Endodermal cell (in vitro differentiated cells): ENCODE measurements around the gene RNF123. TPM values are rescaled to one million over a fixed set of nuclear protein-coding genes. Genes with fewer than 3 reads are reported as not detected.

Source experiments
- DNase-seq: peaks from one replicate; pipeline ENCODE4 v3.0.0-alpha.2; 2017
- H3K27ac ChIP-seq: 2 replicates; pipeline ENCODE4 v1.5.1; 2013; ENCODE audit warnings: mild to moderate bottlenecking, low read depth, low read length, moderate library complexity
- H3K27me3 ChIP-seq: 2 replicates; pipeline ENCODE4 v1.6.1; 2013; ENCODE audit warnings: mild to moderate bottlenecking, low read length, moderate library complexity; ENCODE audit not compliant: insufficient read depth, control insufficient read depth, poor library complexity, severe bottlenecking
- H3K36me3 ChIP-seq: 2 replicates; pipeline ENCODE4 v1.7.0; 2013; ENCODE audit warnings: mild to moderate bottlenecking, low read length, moderate library complexity; ENCODE audit not compliant: control insufficient read depth, insufficient read depth
- H3K4me1 ChIP-seq: one replicate; pipeline ENCODE4 v1.7.0; 2013; ENCODE audit warnings: low read length; ENCODE audit not compliant: control insufficient read depth, insufficient read depth
- H3K4me3 ChIP-seq: 2 replicates; pipeline ENCODE4 v1.5.1; 2013; ENCODE audit warnings: mild to moderate bottlenecking, low read length, moderate library complexity
- H3K9ac ChIP-seq: 2 replicates; pipeline ENCODE4 v1.6.1; 2013; ENCODE audit warnings: mild to moderate bottlenecking, low read length, moderate library complexity; ENCODE audit not compliant: poor library complexity, severe bottlenecking; ENCODE audit errors: extremely low read depth
- H3K9me3 ChIP-seq: 2 replicates; pipeline ENCODE4 v1.6.1; 2013; ENCODE audit warnings: mild to moderate bottlenecking, low read length, moderate library complexity; ENCODE audit not compliant: control insufficient read depth
- H3K27ac Mint-ChIP-seq: 2 replicates; pipeline ENCODE4 v1.8.0; 2020; ENCODE audit warnings: mixed read lengths
- H3K27me3 Mint-ChIP-seq: 2 replicates; pipeline ENCODE4 v1.8.0; 2021; ENCODE audit warnings: mild to moderate bottlenecking, mixed read lengths; ENCODE audit not compliant: insufficient read depth
- H3K36me3 Mint-ChIP-seq: 2 replicates; pipeline ENCODE4 v1.8.0; 2020; ENCODE audit warnings: low read depth, mixed read lengths
- H3K4me1 Mint-ChIP-seq: 2 replicates; pipeline ENCODE4 v1.8.0; 2020; ENCODE audit warnings: mixed read lengths
- H3K4me3 Mint-ChIP-seq: 2 replicates; pipeline ENCODE4 v1.8.0; 2020; ENCODE audit warnings: mild to moderate bottlenecking, moderate library complexity, mixed read lengths
- H3K9me3 Mint-ChIP-seq: 2 replicates; pipeline ENCODE4 v1.8.0; 2020; ENCODE audit warnings: mild to moderate bottlenecking, mixed read lengths
- CTCF ChIP-seq: fragments of 200-600 bp; sonication (generic); conservative IDR thresholded peaks from 2 replicates; pipeline ENCODE4 v1.5.0; 2021; ENCODE audit warnings: antibody characterized with exemption, mild to moderate bottlenecking
- WGBS, 2 experiments: methylation state at CpG; one replicate each; pipeline versions ENCODE4 v1.1.5 to v1.1.7; 2013; ENCODE audit warnings: missing lambda C conversion rate in 2 of 2, mixed read lengths in 1 of 2; ENCODE audit not compliant: insufficient coverage in 1 of 2, insufficient read length in 1 of 2; 5-methylcytosine and 5-hydroxymethylcytosine counted together
- total RNA-seq, 2 donors: library from RNA; stranded (reverse); fragmentation: NEBNext Ultra II Directional in 1 of 2; extraction: Animal tissue kit (Norgen Biotek cat#: 25700) in 1 of 2; gene quantifications; 2 replicates in 1 of 2; 3 replicates in 1 of 2; pipeline ENCODE4 v1.2.1, GENCODE V29; 2021

RNF123 gene
- total RNA-seq, 2 donors from 2014 or later = 47.3 to 47.6 TPM

GRCh38 chr3:49657208-49657915, 32.0 kb upstream of the RNF123 start:
- H3K27me3 ChIP-seq = no peaks in the 10 kb centered on the region
- 93 to 97% methylated on average over 28 to 36 of the region's 36 CpGs for WGBS, 2 experiments
- H3K27ac ChIP-seq = no peak overlapping the region
- no peaks in the 10 kb centered on the region for H3K36me3 ChIP-seq
- H3K4me3 Mint-ChIP-seq = no peak overlapping the region
- H3K4me1 Mint-ChIP-seq = no peaks in the 10 kb centered on the region
- H3K9ac ChIP-seq = no peak overlapping the region
- no peak overlapping the region for H3K4me3 ChIP-seq
- no peaks in the 10 kb centered on the region for H3K4me1 ChIP-seq
- TF ChIP-seq CTCF = no peak
- H3K9me3 Mint-ChIP-seq = no peaks in the 10 kb centered on the region
- H3K27ac Mint-ChIP-seq = no peak overlapping the region
- no peaks in the 10 kb centered on the region for H3K9me3 ChIP-seq
- H3K36me3 Mint-ChIP-seq = no peaks in the 10 kb centered on the region
- H3K27me3 Mint-ChIP-seq = no peaks in the 10 kb centered on the region
- no peak for DNase-seq

GRCh38 chr3:49658711-49659110, 30.6 kb upstream of the RNF123 start:
- no peak for DNase-seq
- H3K9me3 Mint-ChIP-seq = no peaks in the 10 kb centered on the region
- Histone ChIP-seq H3K4me3 (no peak overlapping the region), H3K9ac (no peak overlapping the region), H3K27ac (no peak overlapping the region), H3K27me3 (no peaks in the 10 kb centered on the region), H3K9me3 (no peaks in the 10 kb centered on the region), H3K4me1 (no peaks in the 10 kb centered on the region), H3K36me3 (no peaks in the 10 kb centered on the region)
- no peaks in the 10 kb centered on the region for H3K36me3 Mint-ChIP-seq
- no peaks in the 10 kb centered on the region for H3K27me3 Mint-ChIP-seq
- no peak overlapping the region for H3K27ac Mint-ChIP-seq
- H3K4me1 Mint-ChIP-seq = no peaks in the 10 kb centered on the region
- WGBS, 2 experiments = 83 to 84% methylated on average over 1 to 2 of the region's 2 CpGs
- TF ChIP-seq CTCF = no peak
- H3K4me3 Mint-ChIP-seq = no peak overlapping the region

GRCh38 chr3:49659756-49660155, 29.6 kb upstream of the RNF123 start:
- 88% methylated on average over 4 of the region's 4 CpGs for WGBS, 2 experiments
- H3K27ac ChIP-seq = no peak overlapping the region
- H3K4me1 ChIP-seq = no peaks in the 10 kb centered on the region
- no peak overlapping the region for H3K9ac ChIP-seq
- no peaks in the 10 kb centered on the region for H3K36me3 Mint-ChIP-seq
- H3K9me3 Mint-ChIP-seq = no peaks in the 10 kb centered on the region
- H3K27me3 Mint-ChIP-seq = no peaks in the 10 kb centered on the region
- TF ChIP-seq CTCF = no peak
- no peak for DNase-seq
- H3K4me3 Mint-ChIP-seq = no peak overlapping the region
- H3K36me3 ChIP-seq = no peaks in the 10 kb centered on the region
- no peak overlapping the region for H3K4me3 ChIP-seq
- H3K4me1 Mint-ChIP-seq = no peaks in the 10 kb centered on the region
- H3K27me3 ChIP-seq = no peaks in the 10 kb centered on the region
- H3K9me3 ChIP-seq = no peaks in the 10 kb centered on the region
- no peak overlapping the region for H3K27ac Mint-ChIP-seq
